ENCODE data around the gene HYI.

DNA sequence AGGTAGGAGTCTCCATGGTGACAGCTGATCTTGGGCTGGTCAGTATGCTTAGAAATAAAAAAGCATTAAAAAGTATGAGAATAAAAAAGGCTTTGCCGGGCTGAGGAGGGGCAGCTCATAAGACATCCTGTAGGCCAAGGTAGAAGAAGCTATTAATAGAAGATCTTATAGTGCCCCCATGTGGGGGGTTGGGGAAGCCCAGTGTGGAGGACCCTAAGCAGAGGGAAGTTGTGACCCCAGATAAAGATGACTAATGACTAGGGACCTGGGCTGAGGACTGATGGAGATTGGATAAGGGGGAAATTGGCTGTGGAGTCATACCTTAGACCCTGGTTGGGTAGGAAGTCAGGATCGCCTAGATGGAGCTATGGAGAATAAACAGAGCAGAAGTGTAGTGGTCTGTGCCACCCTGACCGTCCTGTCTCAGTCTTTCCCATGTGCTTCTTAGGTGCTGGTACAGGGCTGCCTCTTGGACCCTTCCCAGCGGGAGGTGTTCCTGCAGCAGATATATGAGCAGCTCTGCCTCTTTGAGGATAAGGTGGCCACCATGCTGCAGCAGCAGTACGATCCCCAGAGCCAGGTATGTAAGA, 39.0 kb downstream of the HYI start:
- TF ChIP-seq, protein P1, sequence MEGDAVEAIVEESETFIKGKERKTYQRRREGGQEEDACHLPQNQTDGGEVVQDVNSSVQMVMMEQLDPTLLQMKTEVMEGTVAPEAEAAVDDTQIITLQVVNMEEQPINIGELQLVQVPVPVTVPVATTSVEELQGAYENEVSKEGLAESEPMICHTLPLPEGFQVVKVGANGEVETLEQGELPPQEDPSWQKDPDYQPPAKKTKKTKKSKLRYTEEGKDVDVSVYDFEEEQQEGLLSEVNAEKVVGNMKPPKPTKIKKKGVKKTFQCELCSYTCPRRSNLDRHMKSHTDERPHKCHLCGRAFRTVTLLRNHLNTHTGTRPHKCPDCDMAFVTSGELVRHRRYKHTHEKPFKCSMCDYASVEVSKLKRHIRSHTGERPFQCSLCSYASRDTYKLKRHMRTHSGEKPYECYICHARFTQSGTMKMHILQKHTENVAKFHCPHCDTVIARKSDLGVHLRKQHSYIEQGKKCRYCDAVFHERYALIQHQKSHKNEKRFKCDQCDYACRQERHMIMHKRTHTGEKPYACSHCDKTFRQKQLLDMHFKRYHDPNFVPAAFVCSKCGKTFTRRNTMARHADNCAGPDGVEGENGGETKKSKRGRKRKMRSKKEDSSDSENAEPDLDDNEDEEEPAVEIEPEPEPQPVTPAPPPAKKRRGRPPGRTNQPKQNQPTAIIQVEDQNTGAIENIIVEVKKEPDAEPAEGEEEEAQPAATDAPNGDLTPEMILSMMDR (IDR thresholded peaks at IDR 0.05) = peak; percentile 63
- TF ChIP-seq ZFX (IDR thresholded peaks at IDR 0.05; ENCODE audit: borderline replicate concordance) = no peak
